ENCODE measurements around the gene HOXC12. TPM values are rescaled to one million over a fixed set of nuclear protein-coding genes. Genes with fewer than 3 reads are reported as not detected.

HOXC12 gene
- total RNA-seq, 4 donors from 2014 or later: not detected

DNA sequence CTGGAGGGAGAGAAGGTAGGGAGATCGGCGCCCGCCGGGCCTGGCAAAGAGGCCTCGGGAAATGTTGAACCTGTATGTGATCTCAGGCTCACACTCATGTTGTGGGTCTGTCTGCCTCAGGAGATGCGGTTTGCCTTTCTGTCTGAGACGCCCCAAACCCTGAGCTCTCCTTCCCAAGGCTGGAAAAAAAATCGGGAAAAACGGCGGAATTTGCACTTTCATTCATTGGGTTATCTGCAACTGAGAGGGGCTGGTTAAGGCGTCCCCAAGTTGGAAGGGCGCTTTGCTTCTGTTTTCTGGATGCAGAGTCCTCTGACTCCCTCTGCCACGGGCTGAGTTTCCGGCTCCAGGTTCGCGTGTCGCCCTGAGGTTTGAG, 40.3 kb downstream of the HOXC12 start:
- no peak for DNase-seq
- no peaks in the 10 kb centered on the region for H3K9me3 ChIP-seq
- H3K4me3 ChIP-seq: peak overlapping the region; percentile 30 to 69 (median 50)
- peaks cover 21 to 100% (median 90%) of the 10 kb centered on the region in 4 donors for H3K27me3 ChIP-seq
- H3K36me3 ChIP-seq: no peaks in the 10 kb centered on the region
- H3K27ac ChIP-seq: peak overlapping the region in 1 of 4 donors; percentile 37
- no peak for TF ChIP-seq CTCF (IDR thresholded peaks at IDR 0.05)
- TF ChIP-seq POLR2A (IDR thresholded peaks at IDR 0.05): no peak
- WGBS, 2 donors: 0 to 6% methylated on average over 7 to 11 of the region's 17 CpGs
- peaks cover 25 to 50% (median 29%) of the 10 kb centered on the region in 3 donors for H3K4me1 ChIP-seq
- intact Hi-C loops (cut with DNase I): no loop called here

DNA sequence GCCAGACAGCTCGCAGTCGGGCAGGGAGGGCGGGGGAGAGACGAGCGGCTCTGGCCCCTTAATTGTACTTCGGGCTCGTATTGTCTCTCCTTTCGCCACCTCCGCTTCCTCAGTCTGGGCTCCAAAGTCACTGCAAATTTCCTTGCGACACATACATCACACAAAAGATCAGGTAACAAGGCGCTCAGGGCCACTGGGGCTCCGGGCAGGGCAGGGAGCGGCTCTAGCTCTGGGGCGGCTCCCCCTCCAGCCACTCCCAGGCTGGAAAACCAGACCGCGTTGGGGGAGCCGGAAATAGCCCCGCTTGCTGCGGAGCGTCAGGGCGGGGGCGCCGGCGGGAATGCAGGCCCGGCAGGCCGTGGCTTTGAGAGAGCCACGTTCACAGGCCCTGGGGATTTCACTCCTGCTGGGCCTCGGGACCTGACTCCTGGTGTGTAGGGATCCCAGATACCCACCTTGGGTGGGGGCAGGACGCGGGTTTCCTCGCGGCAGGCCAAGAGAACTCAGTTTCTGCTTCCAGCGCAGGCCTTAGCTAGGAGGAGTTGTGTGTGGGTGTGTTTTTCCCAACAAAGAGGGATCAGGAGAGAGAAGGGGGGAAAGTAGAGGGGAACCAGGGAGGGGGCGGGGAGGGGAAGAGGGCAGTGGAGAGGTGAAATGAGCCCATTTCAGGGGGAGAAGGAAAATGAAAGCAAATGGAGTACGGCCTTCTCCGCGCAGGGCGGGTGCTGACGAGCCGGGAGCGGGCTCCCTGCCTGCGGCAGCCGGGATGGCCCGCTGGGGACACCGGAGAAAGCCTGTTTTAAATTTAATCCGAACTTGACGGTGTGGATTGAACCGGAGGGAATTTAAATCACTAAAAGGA, 40.9 kb downstream of the HOXC12 start:
- H3K27ac ChIP-seq: peak overlapping the region in 2 of 4 donors; percentile 37 to 42
- peak in 1 of 6 experiments; percentile 13 for TF ChIP-seq CTCF (IDR thresholded peaks at IDR 0.05)
- peak in 1 of 4 donors; percentile 16 for TF ChIP-seq POLR2A (IDR thresholded peaks at IDR 0.05)

DNA sequence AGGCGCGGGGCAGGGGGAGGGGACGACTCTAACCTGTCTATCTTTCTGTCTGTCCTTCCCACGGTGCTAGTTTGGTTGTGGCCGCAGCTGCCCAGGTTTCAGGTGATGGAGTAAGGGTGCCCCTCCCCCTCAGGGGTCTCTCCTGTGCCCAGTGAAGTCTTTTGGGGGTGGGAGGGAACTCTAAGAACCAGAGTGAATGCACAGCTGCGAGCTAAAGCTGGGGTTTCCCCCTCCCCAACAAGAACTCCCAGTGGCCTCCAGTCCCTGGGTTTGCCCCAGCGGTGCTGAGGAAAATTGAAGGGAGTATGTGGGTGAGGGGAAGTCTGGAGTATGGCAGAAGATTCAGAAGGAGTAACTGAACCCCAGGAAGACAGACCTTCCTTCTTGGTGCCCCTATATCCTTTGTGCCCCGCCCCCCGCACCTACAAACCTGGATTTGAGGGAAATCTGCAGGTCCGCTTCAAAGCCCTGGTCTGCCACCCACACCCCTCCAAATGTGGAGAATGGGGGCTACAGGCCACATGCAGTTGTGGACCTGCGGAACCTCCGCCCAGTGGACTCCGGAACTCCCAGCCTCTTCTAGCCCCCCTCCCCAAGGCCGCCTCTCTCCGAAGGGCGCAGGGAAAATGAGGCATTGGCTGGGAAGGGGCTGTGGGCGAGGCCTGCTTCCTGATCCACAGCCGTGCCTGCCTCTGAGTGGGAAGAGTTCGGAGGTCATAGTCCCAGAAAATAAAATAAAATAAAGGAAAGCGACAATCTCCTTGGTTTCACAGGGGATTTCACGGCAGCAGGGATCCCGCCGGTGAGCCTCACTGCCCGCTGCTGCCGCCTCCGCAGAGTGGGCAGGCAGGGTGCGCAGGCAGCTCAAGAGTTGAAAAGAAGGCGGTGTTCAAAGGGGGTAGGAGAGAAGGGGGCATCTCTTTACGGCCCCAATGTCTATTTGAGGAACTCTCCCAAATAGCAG, 41.8 kb downstream of the HOXC12 start:
- intact Hi-C loops (cut with DNase I): no loop called here
- Histone ChIP-seq H3K4me3 (peak overlapping the region; percentile 30 to 69 (median 50)), H3K27ac (peak overlapping the region in 1 of 4 donors; percentile 37), H3K4me1 (peaks cover 32 to 54% (median 37%) of the 10 kb centered on the region in 3 donors), H3K36me3 (no peaks in the 10 kb centered on the region), H3K27me3 (peaks cover 26 to 100% (median 87%) of the 10 kb centered on the region in 4 donors), H3K9me3 (no peaks in the 10 kb centered on the region)
- no peak for DNase-seq
- WGBS, 2 donors: 61% methylated on average over 17 of the region's 29 CpGs
- TF ChIP-seq POLR2A (IDR thresholded peaks at IDR 0.05) (no peak), CTCF (IDR thresholded peaks at IDR 0.05) (no peak)

More for the DNA sequence above, 40.9 kb downstream of the HOXC12 start:
- Histone ChIP-seq H3K4me1 (peaks cover 29 to 55% (median 35%) of the 10 kb centered on the region in 3 donors), H3K9me3 (no peaks in the 10 kb centered on the region), H3K36me3 (no peaks in the 10 kb centered on the region), H3K27me3 (peaks cover 25 to 100% (median 90%) of the 10 kb centered on the region in 4 donors), H3K4me3 (peak overlapping the region; percentile 30 to 69 (median 50))
- no peak for DNase-seq
- 1 to 3% methylated on average over 29 to 36 of the region's 48 CpGs for WGBS, 2 donors
- intact Hi-C loops (cut with DNase I): no loop called here

DNA sequence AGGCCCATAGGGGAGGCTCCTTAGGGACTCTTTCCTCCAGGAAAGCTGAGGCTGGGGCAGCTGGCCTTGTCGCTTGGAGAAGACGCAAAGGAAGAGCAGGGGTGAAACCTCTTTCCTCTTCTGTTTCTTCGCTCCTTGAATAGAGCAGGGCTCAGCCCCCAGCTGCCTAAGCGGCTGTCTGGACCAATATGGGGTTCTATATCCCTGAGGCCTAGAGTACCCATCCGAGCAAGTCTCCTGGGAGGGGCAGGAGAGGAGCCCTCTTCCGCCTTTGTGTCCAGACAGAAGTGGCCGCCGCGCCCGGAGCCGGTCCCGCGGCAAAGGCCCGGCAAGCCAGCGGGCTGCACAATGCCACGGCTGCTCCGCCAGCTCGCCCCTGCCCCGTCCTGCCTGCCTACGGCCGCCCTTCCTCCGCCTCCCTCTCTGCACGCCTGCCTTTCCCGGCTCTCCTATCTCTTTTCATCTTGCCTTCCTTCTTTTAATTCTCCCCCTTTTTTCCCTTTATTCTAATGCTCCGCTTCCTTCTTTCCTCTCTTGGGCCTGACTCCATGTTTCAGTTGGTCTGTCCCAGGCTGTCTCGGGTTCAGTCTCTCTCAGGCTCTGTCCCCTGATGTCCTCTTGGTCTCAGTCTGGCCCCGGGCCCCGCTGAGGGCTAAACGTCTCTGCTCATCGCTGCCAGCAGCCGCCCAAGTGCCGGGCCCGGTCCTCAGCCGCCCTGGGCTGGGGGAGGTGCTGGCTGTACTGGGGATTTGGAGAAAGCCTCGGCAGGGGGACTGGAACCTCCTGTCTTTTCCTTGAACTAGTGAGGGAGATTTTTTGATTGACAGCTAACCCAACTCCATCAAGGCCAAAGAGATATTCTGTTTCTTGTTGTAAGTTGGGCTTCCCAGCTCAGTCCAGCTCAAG, 42.8 kb downstream of the HOXC12 start:
- Histone ChIP-seq H3K27me3 (peaks cover 19 to 100% (median 85%) of the 10 kb centered on the region in 4 donors), H3K9me3 (no peaks in the 10 kb centered on the region), H3K36me3 (no peaks in the 10 kb centered on the region), H3K4me1 (peaks cover 32 to 54% (median 37%) of the 10 kb centered on the region in 3 donors), H3K27ac (no peak overlapping the region), H3K4me3 (no peak overlapping the region)
- intact Hi-C loops (cut with DNase I): no loop called here
- no peak for TF ChIP-seq CTCF (IDR thresholded peaks at IDR 0.05)
- TF ChIP-seq POLR2A (IDR thresholded peaks at IDR 0.05): no peak
- WGBS, 2 donors: 50% methylated on average over 23 to 26 of the region's 35 CpGs
- no peak for DNase-seq

All from esophagus squamous epithelium (tissue), 5 donors.